Thoracic aorta (tissue), 2 donors: Measurements from ENCODE around the gene NRP2. TPM values are rescaled to one million over a fixed set of nuclear protein-coding genes. Genes with fewer than 3 reads are reported as not detected.

ENCODE experiments used
- ATAC-seq: fragments of 150-250 bp; one replicate; pipeline ENCODE4 v1.8.0; 2017; ENCODE audit warnings: low read depth; ENCODE audit not compliant: insufficient number of reproducible peaks, low FRiP score
- DNase-seq: peaks from one replicate; pipeline ENCODE4 v3.0.0-alpha.2; 2020; ENCODE audit warnings: low spot score
- H3K27ac ChIP-seq, 2 donors: fragments of 200-600 bp; sonication (generic); 1 replicate in 1 of 2; 2 replicates in 1 of 2; pipeline ENCODE4 v1.5.1; 2016; ENCODE audit warnings: mild to moderate bottlenecking in 2 of 2, moderate library complexity in 2 of 2
- H3K27me3 ChIP-seq: fragments of 200-600 bp; sonication (generic); replicated peaks from 2 replicates; pipeline ENCODE4 v1.6.0; 2016; ENCODE audit warnings: mild to moderate bottlenecking; ENCODE audit not compliant: insufficient read depth
- H3K36me3 ChIP-seq: fragments of 200-600 bp; sonication (generic); one replicate; pipeline ENCODE4 v1.5.1; 2016
- H3K4me1 ChIP-seq, 2 donors: fragments of 200-600 bp; sonication (generic); 1 replicate in 1 of 2; 2 replicates in 1 of 2; pipeline versions ENCODE4 v1.5.1 to v1.6.0; 2016; ENCODE audit warnings: low read depth in 2 of 2, mild to moderate bottlenecking in 1 of 2; ENCODE audit not compliant: control insufficient read depth in 1 of 2
- H3K4me3 ChIP-seq: fragments of 200-600 bp; sonication (generic); 2 replicates; pipeline ENCODE4 v1.5.1; 2016; ENCODE audit warnings: mild to moderate bottlenecking
- H3K9me3 ChIP-seq: fragments of 200-600 bp; sonication (generic); 2 replicates; pipeline ENCODE4 v1.5.1; 2016
- total RNA-seq, 2 donors: library from RNA; depleted of rRNA; stranded (reverse); fragments of >200 nt; gene quantifications; one replicate each; pipeline versions ENCODE4 v1.1.0 to v1.2.3, GENCODE V29; 2016
- TF ChIP-seq, protein P1 (sequence below): fragments of 200-600 bp; sonication (generic); IDR thresholded peaks from one replicate; pipeline ENCODE4 v1.5.1; 2019; ENCODE audit warnings: antibody characterized with exemption

NRP2 gene
- total RNA-seq, 2 donors from 2014 or later, result 73.5 to 75.1 TPM

DNA sequence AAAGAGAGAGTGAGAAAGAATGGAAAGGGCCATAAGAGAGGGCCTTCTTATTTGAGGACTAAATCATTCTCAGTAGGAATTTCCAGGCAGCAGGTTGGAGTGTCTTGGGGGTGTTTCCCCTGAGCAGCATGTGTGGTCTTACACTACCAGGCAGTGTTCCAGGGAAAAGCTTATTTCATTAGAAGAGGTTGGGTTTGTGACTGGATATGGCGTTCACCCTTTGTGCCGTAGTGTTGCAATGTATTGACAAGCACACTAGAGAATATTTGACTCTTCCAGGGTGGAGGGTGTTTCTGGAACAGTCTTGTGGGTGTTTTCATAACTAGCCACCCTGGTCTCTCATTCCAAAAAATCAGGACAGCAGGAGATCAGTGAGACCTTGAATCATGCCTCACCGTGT lies 105.5 kb downstream of the NRP2 start:
- H3K36me3 ChIP-seq, result no peaks in the 10 kb centered on the region
- no peak overlapping the region for H3K4me3 ChIP-seq
- no peaks in the 10 kb centered on the region for H3K27me3 ChIP-seq
- no peak for DNase-seq
- H3K4me1 ChIP-seq, result no peaks in the 10 kb centered on the region
- H3K9me3 ChIP-seq, result no peaks in the 10 kb centered on the region
- H3K27ac ChIP-seq, result no peak overlapping the region
- TF ChIP-seq, protein P1, sequence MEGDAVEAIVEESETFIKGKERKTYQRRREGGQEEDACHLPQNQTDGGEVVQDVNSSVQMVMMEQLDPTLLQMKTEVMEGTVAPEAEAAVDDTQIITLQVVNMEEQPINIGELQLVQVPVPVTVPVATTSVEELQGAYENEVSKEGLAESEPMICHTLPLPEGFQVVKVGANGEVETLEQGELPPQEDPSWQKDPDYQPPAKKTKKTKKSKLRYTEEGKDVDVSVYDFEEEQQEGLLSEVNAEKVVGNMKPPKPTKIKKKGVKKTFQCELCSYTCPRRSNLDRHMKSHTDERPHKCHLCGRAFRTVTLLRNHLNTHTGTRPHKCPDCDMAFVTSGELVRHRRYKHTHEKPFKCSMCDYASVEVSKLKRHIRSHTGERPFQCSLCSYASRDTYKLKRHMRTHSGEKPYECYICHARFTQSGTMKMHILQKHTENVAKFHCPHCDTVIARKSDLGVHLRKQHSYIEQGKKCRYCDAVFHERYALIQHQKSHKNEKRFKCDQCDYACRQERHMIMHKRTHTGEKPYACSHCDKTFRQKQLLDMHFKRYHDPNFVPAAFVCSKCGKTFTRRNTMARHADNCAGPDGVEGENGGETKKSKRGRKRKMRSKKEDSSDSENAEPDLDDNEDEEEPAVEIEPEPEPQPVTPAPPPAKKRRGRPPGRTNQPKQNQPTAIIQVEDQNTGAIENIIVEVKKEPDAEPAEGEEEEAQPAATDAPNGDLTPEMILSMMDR, result no peak
- no peak for ATAC-seq

DNA sequence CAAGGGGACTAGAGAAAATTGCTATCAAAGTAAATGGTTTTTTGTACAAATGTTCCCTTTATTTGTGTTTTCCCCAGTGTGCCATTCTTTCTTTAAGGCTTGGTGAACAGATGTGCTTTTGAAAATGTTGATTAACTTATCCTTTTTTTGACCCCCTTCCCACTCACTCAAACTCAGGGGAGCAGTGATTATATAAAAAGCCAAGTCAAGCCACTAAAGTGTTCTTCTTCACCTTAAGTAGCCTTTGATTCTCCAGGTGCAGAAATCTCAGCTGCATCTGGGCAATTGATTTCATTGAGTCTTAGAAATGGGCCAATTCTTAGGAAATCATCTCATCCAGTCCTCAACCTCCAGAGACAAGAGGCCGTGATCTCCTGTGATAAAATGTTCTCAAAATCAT lies 107.6 kb downstream of the NRP2 start:
- H3K9me3 ChIP-seq, result no peaks in the 10 kb centered on the region
- H3K36me3 ChIP-seq, result peaks cover 3% of the 10 kb centered on the region
- H3K4me1 ChIP-seq, result no peaks in the 10 kb centered on the region
- ATAC-seq, result no peak
- no peaks in the 10 kb centered on the region for H3K27me3 ChIP-seq
- no peak for DNase-seq
- TF ChIP-seq, protein P1, result no peak
- H3K4me3 ChIP-seq, result no peak overlapping the region
- no peak overlapping the region for H3K27ac ChIP-seq

DNA sequence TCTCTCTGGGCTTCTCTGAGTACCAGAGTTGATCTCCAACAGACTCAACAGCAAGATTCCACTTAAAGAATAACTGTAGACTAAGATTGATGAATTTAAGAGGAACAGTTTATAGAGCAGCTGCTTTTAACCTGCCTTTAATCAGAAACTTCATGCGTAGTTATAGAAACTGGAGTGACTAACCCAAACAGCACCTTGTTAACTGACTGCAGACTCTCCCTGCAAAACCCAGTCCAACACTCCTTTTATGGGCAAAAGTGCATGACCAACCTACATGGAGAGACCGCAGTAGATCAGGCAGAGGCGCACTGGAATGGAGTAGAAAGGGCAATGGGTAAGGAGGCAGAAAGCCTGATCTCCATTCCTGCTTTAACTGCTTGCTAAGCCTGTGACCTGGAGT lies 110.6 kb downstream of the NRP2 start:
- Histone ChIP-seq H3K27ac (no peak overlapping the region), H3K4me3 (no peak overlapping the region), H3K9me3 (no peaks in the 10 kb centered on the region), H3K4me1 (no peaks in the 10 kb centered on the region), H3K27me3 (no peaks in the 10 kb centered on the region), H3K36me3 (peaks cover 11% of the 10 kb centered on the region)
- TF ChIP-seq, protein P1, result no peak
- DNase-seq (no peak), ATAC-seq (no peak)

DNA sequence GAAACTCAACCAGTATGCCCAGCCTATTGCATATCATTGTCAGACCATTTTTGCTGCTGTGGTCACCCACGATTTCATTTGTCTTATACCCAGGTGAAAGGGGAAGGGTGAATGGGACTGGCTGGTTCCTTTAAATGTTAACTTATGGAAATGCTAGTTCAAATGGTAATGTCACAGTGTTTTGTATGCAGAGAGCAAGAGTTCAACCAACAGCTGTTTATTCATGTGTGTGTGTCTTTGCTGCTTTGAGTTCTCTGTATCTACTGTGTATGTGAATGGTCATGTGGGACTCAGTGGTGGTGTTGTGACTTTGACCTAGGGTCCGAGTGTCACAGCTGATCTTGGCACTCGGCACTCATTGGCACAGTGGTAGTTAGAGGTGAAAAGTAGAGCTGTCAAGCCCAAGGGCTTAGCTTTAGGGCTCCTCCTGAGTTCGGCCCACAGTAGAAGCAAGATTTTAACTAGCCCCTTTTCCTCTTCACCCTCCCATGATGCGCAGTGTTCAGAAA lies 114.6 kb downstream of the NRP2 start:
- TF ChIP-seq, protein P1, result no peak
- Histone ChIP-seq H3K9me3 (peaks cover 7% of the 10 kb centered on the region), H3K4me1 (peaks cover 2 to 12% of the 10 kb centered on the region in 2 donors), H3K27me3 (no peaks in the 10 kb centered on the region), H3K27ac (no peak overlapping the region), H3K36me3 (peaks cover 11% of the 10 kb centered on the region), H3K4me3 (no peak overlapping the region)
- ATAC-seq, result no peak
- DNase-seq, result no peak

DNA sequence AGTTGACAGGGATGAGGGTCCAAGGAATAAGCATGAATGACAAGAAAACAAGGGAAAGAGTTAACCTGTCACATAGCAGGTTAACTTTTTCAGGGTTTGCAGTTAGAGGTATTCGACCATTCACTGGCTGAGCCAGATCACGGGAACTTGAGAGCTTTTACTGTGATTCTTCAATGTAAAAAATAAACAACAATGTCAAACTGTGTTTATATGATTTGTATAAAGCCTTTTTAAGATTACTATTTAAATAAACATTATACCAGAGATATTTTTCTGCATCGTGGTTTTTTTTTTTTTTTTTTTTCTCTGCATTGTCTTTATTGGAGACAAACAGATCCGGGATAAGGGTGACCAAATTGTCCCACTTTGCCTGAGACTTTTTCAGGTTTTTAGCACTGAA lies 115.6 kb downstream of the NRP2 start:
- ATAC-seq, result no peak
- H3K27me3 ChIP-seq, result no peaks in the 10 kb centered on the region
- H3K9me3 ChIP-seq, result peaks cover 7% of the 10 kb centered on the region
- peaks cover 11% of the 10 kb centered on the region for H3K36me3 ChIP-seq
- H3K4me1 ChIP-seq, result peaks cover 2 to 12% of the 10 kb centered on the region in 2 donors
- H3K4me3 ChIP-seq, result no peak overlapping the region
- no peak overlapping the region for H3K27ac ChIP-seq
- no peak for DNase-seq
- TF ChIP-seq, protein P1, result no peak
